Mesothelial cell of epicardium (in vitro differentiated cells): ENCODE data around the gene DPP6. TPM values are rescaled to one million over a fixed set of nuclear protein-coding genes. Genes with fewer than 3 reads are reported as not detected.

Experiments
- DNase-seq, 2 experiments: peaks; one replicate each; pipeline ENCODE4 v3.0.0; 2021; ENCODE audit warnings: low spot score in 2 of 2; ENCODE audit not compliant: unreplicated experiment in 2 of 2
- H3K27ac Mint-ChIP-seq: 2 replicates; pipeline ENCODE4 v1.8.0; 2021; ENCODE audit warnings: mixed read lengths
- H3K27me3 Mint-ChIP-seq: 2 replicates; pipeline ENCODE4 v1.8.0; 2021; ENCODE audit warnings: low read depth, mixed read lengths
- H3K36me3 Mint-ChIP-seq: 2 replicates; pipeline ENCODE4 v1.8.0; 2021; ENCODE audit warnings: mixed read lengths
- H3K4me1 Mint-ChIP-seq: 2 replicates; pipeline ENCODE4 v1.8.0; 2021; ENCODE audit warnings: mixed read lengths
- H3K4me3 Mint-ChIP-seq: 2 replicates; pipeline ENCODE4 v1.8.0; 2021; ENCODE audit warnings: mild to moderate bottlenecking, moderate library complexity, mixed read lengths
- H3K9me3 Mint-ChIP-seq: 2 replicates; pipeline ENCODE4 v1.8.0; 2021; ENCODE audit warnings: mixed read lengths
- CTCF ChIP-seq: fragments of 200-600 bp; sonication (generic); IDR thresholded peaks from one replicate; pipeline ENCODE4 v1.5.0; 2021; ENCODE audit warnings: antibody characterized with exemption; ENCODE audit not compliant: unreplicated experiment
- total RNA-seq: library from RNA; stranded (reverse); gene quantifications from 3 replicates; pipeline ENCODE4 v1.2.1, GENCODE V29; 2021

The DPP6 gene
- total RNA-seq, 1 donor from 2014 or later: 0.09 TPM

- peaks cover 33% of the 10 kb centered on the region for H3K27me3 Mint-ChIP-seq
- no peak overlapping the region for H3K4me3 Mint-ChIP-seq
- H3K36me3 Mint-ChIP-seq: no peaks in the 10 kb centered on the region
- H3K9me3 Mint-ChIP-seq: no peaks in the 10 kb centered on the region
- H3K27ac Mint-ChIP-seq: no peak overlapping the region
- no peak for DNase-seq
- TF ChIP-seq CTCF: no peak
- H3K4me1 Mint-ChIP-seq: peaks cover 2% of the 10 kb centered on the region
Measured at GRCh38 chr7:154188330-154188729, 136.1 kb downstream of the DPP6 start.

GRCh38 chr7:154195266-154195665 is 143.1 kb downstream of the DPP6 start:
- Mint-ChIP-seq H3K4me3 (no peak overlapping the region), H3K9me3 (no peaks in the 10 kb centered on the region)
- DNase-seq: no peak

GRCh38 chr7:154198481-154198880 is 146.3 kb downstream of the DPP6 start:
- H3K27ac Mint-ChIP-seq: no peak overlapping the region
- DNase-seq: no peak
- H3K4me3 Mint-ChIP-seq: no peak overlapping the region
- H3K4me1 Mint-ChIP-seq: no peaks in the 10 kb centered on the region
- H3K9me3 Mint-ChIP-seq: no peaks in the 10 kb centered on the region
- H3K36me3 Mint-ChIP-seq: no peaks in the 10 kb centered on the region
- peaks cover 2% of the 10 kb centered on the region for H3K27me3 Mint-ChIP-seq
- no peak for TF ChIP-seq CTCF

More at GRCh38 chr7:154195266-154195665, 143.1 kb downstream of the DPP6 start:
- Mint-ChIP-seq H3K27ac (no peak overlapping the region), H3K27me3 (peaks cover 2% of the 10 kb centered on the region), H3K36me3 (no peaks in the 10 kb centered on the region), H3K4me1 (no peaks in the 10 kb centered on the region)
- TF ChIP-seq CTCF: no peak

- Mint-ChIP-seq H3K4me1 (no peaks in the 10 kb centered on the region), H3K9me3 (no peaks in the 10 kb centered on the region), H3K27ac (no peak overlapping the region), H3K36me3 (no peaks in the 10 kb centered on the region), H3K27me3 (peaks cover 2% of the 10 kb centered on the region), H3K4me3 (no peak overlapping the region)
- no peak for DNase-seq
- TF ChIP-seq CTCF: no peak
Measured at GRCh38 chr7:154200241-154200640, 148.0 kb downstream of the DPP6 start.

- Mint-ChIP-seq H3K9me3 (no peaks in the 10 kb centered on the region), H3K4me3 (no peak overlapping the region), H3K36me3 (no peaks in the 10 kb centered on the region), H3K27ac (no peak overlapping the region), H3K4me1 (no peaks in the 10 kb centered on the region), H3K27me3 (peaks cover 2% of the 10 kb centered on the region)
- no peak for DNase-seq
- no peak for TF ChIP-seq CTCF
Measured at GRCh38 chr7:154202002-154202401, 149.8 kb downstream of the DPP6 start.

- Mint-ChIP-seq H3K9me3 (no peaks in the 10 kb centered on the region), H3K36me3 (no peaks in the 10 kb centered on the region), H3K27me3 (no peaks in the 10 kb centered on the region), H3K27ac (no peak overlapping the region), H3K4me3 (no peak overlapping the region), H3K4me1 (no peaks in the 10 kb centered on the region)
- no peak for TF ChIP-seq CTCF
- no peak for DNase-seq
Measured at GRCh38 chr7:154204046-154204445, 151.8 kb downstream of the DPP6 start.
